Testis (tissue), 3 donors: ENCODE data around the gene ATP11C. TPM values are rescaled to one million over a fixed set of nuclear protein-coding genes. Genes with fewer than 3 reads are reported as not detected.

Source experiments
- DNase-seq: peaks from one replicate; pipeline ENCODE4 v3.0.0-alpha.2; 2019
- H3K27ac ChIP-seq, 2 donors: fragments of 200-600 bp; sonication (generic); one replicate each; pipeline ENCODE4 v1.5.1; 2019
- H3K27me3 ChIP-seq: fragments of 200-600 bp; sonication (generic); one replicate; pipeline ENCODE4 v1.5.1; 2019
- H3K36me3 ChIP-seq: fragments of 200-600 bp; sonication (generic); one replicate; pipeline ENCODE4 v1.5.1; 2017; ENCODE audit warnings: low read depth; ENCODE audit errors: missing control alignments
- H3K4me1 ChIP-seq: fragments of 200-600 bp; sonication (generic); one replicate; pipeline ENCODE4 v1.5.1; 2019
- H3K4me3 ChIP-seq, 2 donors: fragments of 200-600 bp; sonication (generic); one replicate each; pipeline ENCODE4 v1.5.1; 2017 to 2019
- H3K9me3 ChIP-seq: fragments of 200-600 bp; sonication (generic); one replicate; pipeline ENCODE4 v1.5.1; 2017
- CTCF ChIP-seq, 3 experiments: fragments of 450-650 bp in 2 of 3; fragments of 200-600 bp in 1 of 3; sonication (generic) in 1 of 3; IDR thresholded peaks; one replicate each; pipeline ENCODE4 v1.5.1; 2016 to 2019; ENCODE audit warnings: antibody characterized with exemption in 3 of 3, mild to moderate bottlenecking in 2 of 3, moderate library complexity in 1 of 3
- POLR2A ChIP-seq: fragments of 450-650 bp; IDR thresholded peaks from one replicate; pipeline ENCODE4 v1.6.1; 2017; ENCODE audit warnings: antibody characterized with exemption, mild to moderate bottlenecking, moderate library complexity
- WGBS, 2 donors: methylation state at CpG; one replicate each; pipeline ENCODE4 v1.1.5; 2018; 5-methylcytosine and 5-hydroxymethylcytosine counted together
- intact Hi-C: fragments of 100-400 bp; cut with DNase I; formaldehyde crosslinking; loops from one replicate; pipeline ENCODE4 v1.15.1; 2023; ENCODE audit warnings: low total_unique reads
- polyA plus RNA-seq: library from polyadenylated mRNA; stranded (reverse); fragments of 350-450 nt; fragmentation: Illumina TruSeq; extraction: RNeasy Lipid Tissue Mini Kit (QIAGEN cat#74804); gene quantifications from one replicate; pipeline ENCODE4 v1.2.3, GENCODE V29; 2014; ENCODE audit warnings: low read depth, low replicate concordance; ENCODE audit not compliant: insufficient read depth
- total RNA-seq, 2 donors: library from RNA; depleted of rRNA; stranded (reverse); fragments of >200 nt; gene quantifications; one replicate each; pipeline ENCODE4 v1.2.3, GENCODE V29; 2016

Gene ATP11C
- total and polyA plus RNA-seq, 3 donors from 2014 or later = 15.9 to 36.6 (median 33.8) TPM

- TF ChIP-seq POLR2A (no peak), CTCF (IDR thresholded peaks at IDR 0.05) (no peak)
- intact Hi-C loops = no loop called here
- WGBS, 2 donors = 83 to 92% methylated on average over 3 of the region's 3 CpGs
- Histone ChIP-seq H3K27ac (no peak overlapping the region), H3K9me3 (no peaks in the 10 kb centered on the region), H3K27me3 (no peaks in the 10 kb centered on the region), H3K4me3 (no peak overlapping the region), H3K4me1 (no peaks in the 10 kb centered on the region), H3K36me3 (no peaks in the 10 kb centered on the region)
- no peak for DNase-seq
Measured at GRCh38 chrX:139890991-139891700, 41.7 kb downstream of the ATP11C start.

DNA sequence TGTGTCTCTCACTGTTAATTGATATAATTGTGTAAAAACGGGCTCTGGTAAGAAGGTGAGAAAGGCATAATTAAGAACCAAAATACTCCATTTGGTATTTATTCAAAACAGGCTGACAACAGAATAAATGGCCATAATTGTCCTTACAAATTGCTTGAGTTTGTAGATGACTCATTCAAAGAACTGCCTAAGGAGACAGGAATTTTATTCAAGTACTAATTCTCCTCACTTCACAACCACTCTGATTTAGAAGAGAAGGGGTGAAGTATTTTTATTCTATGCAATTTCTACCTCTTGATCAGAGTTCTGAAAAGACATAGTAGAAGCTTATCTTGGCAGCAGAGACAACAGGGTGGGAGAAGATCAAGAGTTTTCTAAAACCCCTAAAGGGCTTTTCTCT is 43.1 kb downstream of the ATP11C start:
- H3K4me1 ChIP-seq = no peaks in the 10 kb centered on the region
- intact Hi-C loops = no loop called here
- 69 to 83% methylated on average over 1 of the region's 1 CpG for WGBS, 2 donors
- no peak overlapping the region for H3K4me3 ChIP-seq
- H3K36me3 ChIP-seq = no peaks in the 10 kb centered on the region
- DNase-seq = no peak
- no peaks in the 10 kb centered on the region for H3K9me3 ChIP-seq
- TF ChIP-seq CTCF (IDR thresholded peaks at IDR 0.05) (no peak), POLR2A (no peak)
- no peak overlapping the region for H3K27ac ChIP-seq
- H3K27me3 ChIP-seq = no peaks in the 10 kb centered on the region

DNA sequence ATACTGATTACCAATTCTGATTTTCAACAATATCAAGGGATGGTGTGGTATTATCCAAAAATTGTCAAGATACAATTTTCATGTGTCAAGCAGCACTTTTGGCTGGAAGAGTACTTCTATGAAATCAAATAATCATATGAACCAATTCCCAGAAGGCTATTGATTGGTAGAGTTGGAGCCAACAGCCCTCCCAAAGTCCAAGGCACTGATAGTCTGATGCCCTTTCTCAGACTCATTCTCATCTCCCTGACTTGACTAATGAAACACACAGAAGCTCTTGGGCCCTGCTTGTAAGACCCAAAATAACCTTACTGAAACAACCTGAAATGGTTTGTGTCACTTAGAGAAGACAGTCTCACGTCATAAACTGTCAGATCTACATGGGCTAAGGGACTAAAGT is 48.9 kb downstream of the ATP11C start:
- intact Hi-C loops = no loop called here
- no peak overlapping the region for H3K27ac ChIP-seq
- H3K4me1 ChIP-seq = no peaks in the 10 kb centered on the region
- DNase-seq = no peak
- no peaks in the 10 kb centered on the region for H3K36me3 ChIP-seq
- H3K4me3 ChIP-seq = no peak overlapping the region
- no peaks in the 10 kb centered on the region for H3K27me3 ChIP-seq
- no peaks in the 10 kb centered on the region for H3K9me3 ChIP-seq
- WGBS, 2 donors = 88 to 100% methylated on average over 1 of the region's 1 CpG
- TF ChIP-seq POLR2A = no peak

DNA sequence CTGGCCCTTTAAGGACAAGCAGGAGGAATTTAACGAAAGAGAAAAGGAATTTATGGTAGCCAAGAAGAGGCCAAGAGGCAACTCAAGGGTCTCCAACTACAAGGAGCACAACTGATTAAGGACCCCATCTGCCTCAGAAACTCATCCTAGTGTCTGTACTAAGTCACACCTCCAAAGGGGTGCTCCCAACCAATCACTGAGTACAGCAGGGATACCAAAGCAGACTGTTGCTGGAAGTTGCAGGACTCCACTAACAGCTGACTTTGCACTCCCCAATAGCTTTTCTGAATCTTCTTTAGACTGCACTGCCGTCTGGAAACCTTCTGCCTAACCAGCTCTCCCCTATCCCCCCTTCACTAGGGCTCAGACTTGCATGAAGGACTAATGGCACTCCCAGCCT is 50.6 kb downstream of the ATP11C start:
- intact Hi-C loops = no loop called here

DNA sequence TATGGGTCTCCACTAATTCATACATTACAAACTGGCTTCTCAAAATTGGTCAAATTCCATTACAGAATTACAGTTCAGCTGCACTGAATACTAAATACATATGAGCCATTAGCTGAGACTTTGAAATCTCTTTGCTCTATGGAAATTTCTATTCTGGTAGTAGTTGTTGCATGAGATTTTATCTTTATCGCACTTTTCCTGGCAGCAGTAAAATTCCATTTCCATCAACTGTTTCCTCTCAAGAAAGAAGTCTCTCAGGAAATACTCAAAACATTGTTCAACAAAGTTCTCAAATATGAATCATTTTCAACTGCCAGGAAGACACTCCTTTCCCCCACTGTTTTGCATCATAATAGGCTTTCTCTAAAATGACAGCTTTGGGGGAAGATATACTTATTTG is 51.3 kb downstream of the ATP11C start:
- no peak overlapping the region for H3K27ac ChIP-seq
- H3K4me1 ChIP-seq = no peaks in the 10 kb centered on the region
- no peaks in the 10 kb centered on the region for H3K36me3 ChIP-seq
- DNase-seq = no peak
- TF ChIP-seq CTCF (IDR thresholded peaks at IDR 0.05) = no peak
- no peak for TF ChIP-seq POLR2A
- intact Hi-C loops = no loop called here
- no peak overlapping the region for H3K4me3 ChIP-seq
- 48 to 58% methylated on average over 1 of the region's 1 CpG for WGBS, 2 donors
- no peaks in the 10 kb centered on the region for H3K9me3 ChIP-seq
- no peaks in the 10 kb centered on the region for H3K27me3 ChIP-seq

More for the DNA sequence above, 50.6 kb downstream of the ATP11C start:
- no peak overlapping the region for H3K27ac ChIP-seq
- no peaks in the 10 kb centered on the region for H3K36me3 ChIP-seq
- no peaks in the 10 kb centered on the region for H3K9me3 ChIP-seq
- no peaks in the 10 kb centered on the region for H3K27me3 ChIP-seq
- no peak overlapping the region for H3K4me3 ChIP-seq
- H3K4me1 ChIP-seq = no peaks in the 10 kb centered on the region
- no peak for DNase-seq
- 40 to 57% methylated on average over 2 of the region's 2 CpGs for WGBS, 2 donors
- no peak for TF ChIP-seq CTCF (IDR thresholded peaks at IDR 0.05)
- TF ChIP-seq POLR2A = no peak
